GM10248 (cell line): ENCODE measurements around the gene TPP2.

Experiments used
- CTCF ChIA-PET: fragments of 300-600 bp; sonication (Branson Sonifier 250); formaldehyde crosslinking; extraction: SDS; loops from one replicate; lab custom pipeline; 2021; ENCODE audit warnings: antibody characterized with exemption; lab: Yijun Ruan, JAX
- POLR2A ChIA-PET: fragments of 350-650 bp; sonication (Branson Sonifier 250); formaldehyde crosslinking; extraction: SDS; loops from one replicate; lab custom pipeline; 2020; ENCODE audit warnings: antibody characterized with exemption; lab: Yijun Ruan, JAX
- DNase-seq: peaks from one replicate; pipeline ENCODE4 v3.0.0; 2012; ENCODE audit errors: extremely low spot score
- CTCF ChIP-seq: IDR thresholded peaks from 2 replicates; pipeline ENCODE4 v1.5.1; 2012; ENCODE audit warnings: mild to moderate bottlenecking, low read depth; ENCODE audit errors: extremely low read depth, missing control alignments, control extremely low read depth

The TPP2 gene

DNA sequence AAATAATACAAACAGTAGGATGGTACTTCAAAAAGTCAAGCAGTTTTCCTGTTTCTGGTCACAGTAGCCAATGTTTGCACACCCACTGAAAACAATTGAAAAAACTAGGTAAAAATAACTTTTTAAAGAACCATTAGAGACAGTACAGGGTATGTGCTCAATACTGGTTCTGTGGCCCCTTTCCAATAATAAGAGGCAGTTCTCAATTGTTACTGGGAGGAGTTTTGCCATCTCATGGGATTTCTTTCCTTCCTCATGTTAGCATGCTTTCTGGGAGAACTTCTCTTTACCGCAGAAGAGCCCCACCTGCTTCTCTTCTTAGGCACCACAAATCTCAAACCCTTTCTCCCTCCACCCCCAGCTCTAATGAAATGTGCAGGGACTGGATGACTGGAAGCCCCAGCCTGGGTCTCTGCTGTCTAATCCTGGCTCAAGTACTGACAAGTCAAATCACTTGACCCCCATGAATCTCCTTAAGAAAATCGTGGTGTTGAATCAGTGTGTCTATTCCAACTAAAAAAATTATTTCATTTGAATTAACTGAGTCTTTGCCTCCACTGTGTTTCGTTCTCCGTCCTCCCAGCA, 83.4 kb downstream of the TPP2 start:
- POLR2A ChIA-PET: no interaction called here
- no peak for DNase-seq

GRCh38 chr13:102680842-102681740, 84.3 kb downstream of the TPP2 start:
- ChIA-PET POLR2A (no interaction called here), CTCF (interaction anchor here (0.8 kb wide), 1 partner anchor 89 kb away, joined by 3 read pairs; no protein-coding TSS in a partner anchor)
- no peak for TF ChIP-seq CTCF
- DNase-seq: no peak

More for the DNA sequence above, 83.4 kb downstream of the TPP2 start:
- CTCF ChIA-PET: no interaction called here
- no peak for TF ChIP-seq CTCF

- TF ChIP-seq CTCF: no peak
- ChIA-PET CTCF (interaction anchor here (1.0 to 1.3 kb wide), 2 partner anchors 40 to 43 kb away, joined by 3 read pairs; no protein-coding TSS in a partner anchor), POLR2A (no interaction called here)
- DNase-seq: no peak
Observed at GRCh38 chr13:102682211-102682610, 85.4 kb downstream of the TPP2 start.

- POLR2A ChIA-PET: no interaction called here
- TF ChIP-seq CTCF: no peak
- DNase-seq: no peak
- CTCF ChIA-PET: interaction anchor here (1.0 to 1.4 kb wide), 3 partner anchors 8 to 42 kb away, joined by 3 read pairs; no protein-coding TSS in a partner anchor
Observed at GRCh38 chr13:102682727-102683126, 85.9 kb downstream of the TPP2 start.

DNA sequence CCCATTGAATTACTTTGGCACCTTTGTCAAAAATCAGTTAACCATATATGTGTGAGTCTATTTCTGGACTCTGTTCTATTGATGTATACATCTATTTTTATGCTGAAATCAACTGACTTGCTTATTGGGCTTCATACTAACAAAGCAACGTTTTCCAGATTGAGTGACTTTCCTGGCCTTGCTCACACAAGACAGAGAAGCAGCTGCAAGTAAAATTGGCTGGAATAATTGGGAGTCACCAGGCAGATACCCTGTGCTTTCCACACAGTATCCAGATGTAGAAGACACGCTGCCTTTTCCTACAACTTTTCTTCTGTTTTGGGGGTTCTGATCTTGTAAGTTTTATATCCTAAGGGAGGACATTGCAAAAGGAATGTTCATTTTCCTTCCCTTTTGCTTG, 86.9 kb downstream of the TPP2 start:
- TF ChIP-seq CTCF: no peak
- POLR2A ChIA-PET: no interaction called here
- CTCF ChIA-PET: interaction anchor here (1.4 kb wide), 1 partner anchor 9 kb away, joined by 3 read pairs; no protein-coding TSS in a partner anchor
- no peak for DNase-seq

DNA sequence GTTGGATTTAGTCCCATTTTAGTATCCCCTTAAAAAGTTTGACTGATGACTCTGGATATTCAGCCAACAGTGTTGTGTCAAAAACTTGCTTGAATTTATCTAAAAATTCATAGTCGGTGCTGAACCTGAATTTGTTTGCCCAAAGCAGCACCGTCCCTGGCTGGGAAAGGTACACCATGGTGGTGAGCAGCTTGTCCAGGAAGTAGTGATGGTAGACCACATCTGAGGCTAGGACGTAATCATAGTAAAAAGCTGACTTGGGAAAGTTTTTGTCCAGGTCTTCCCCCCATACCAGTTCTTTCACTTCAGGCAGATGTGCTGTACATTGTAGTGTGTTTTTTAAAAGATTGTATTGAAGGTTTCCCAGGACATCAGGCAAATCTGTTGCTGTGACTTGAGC, 89.2 kb downstream of the TPP2 start:
- POLR2A ChIA-PET: no interaction called here
- no peak for TF ChIP-seq CTCF
- CTCF ChIA-PET: interaction anchor here (0.8 to 2.0 kb wide), 3 partner anchors 8 to 94 kb away, joined by 3 to 6 read pairs (median 3); partner anchors contain the start of gene TEX30
- no peak for DNase-seq
